T-helper 2 cell treated with Interferon-gamma antibody and Interleukin-4, amounts not matched to agents 5 μg/mL and 100 μg/mL, for 36 hours (primary cell): Measurements from ENCODE around the gene DCTN3.

Source experiments
- DNase-seq: peaks from one replicate; pipeline ENCODE4 v3.0.0; 2021; ENCODE audit warnings: low spot score
- H3K27ac Mint-ChIP-seq: one replicate; pipeline ENCODE4 v1.8.0; 2021; ENCODE audit warnings: mild to moderate bottlenecking, mixed read lengths
- H3K27me3 Mint-ChIP-seq: one replicate; pipeline ENCODE4 v1.8.0; 2021; ENCODE audit warnings: low read depth, mixed read lengths
- H3K36me3 Mint-ChIP-seq: one replicate; pipeline ENCODE4 v1.8.0; 2021; ENCODE audit warnings: low read depth, mixed read lengths
- H3K4me1 Mint-ChIP-seq: one replicate; pipeline ENCODE4 v1.8.0; 2021; ENCODE audit warnings: low read depth, mixed read lengths
- H3K4me3 Mint-ChIP-seq: one replicate; pipeline ENCODE4 v1.8.0; 2022; ENCODE audit warnings: mild to moderate bottlenecking, moderate library complexity, mixed read lengths
- H3K9me3 Mint-ChIP-seq: one replicate; pipeline ENCODE4 v1.8.0; 2021; ENCODE audit warnings: mixed read lengths

Gene DCTN3

DNA sequence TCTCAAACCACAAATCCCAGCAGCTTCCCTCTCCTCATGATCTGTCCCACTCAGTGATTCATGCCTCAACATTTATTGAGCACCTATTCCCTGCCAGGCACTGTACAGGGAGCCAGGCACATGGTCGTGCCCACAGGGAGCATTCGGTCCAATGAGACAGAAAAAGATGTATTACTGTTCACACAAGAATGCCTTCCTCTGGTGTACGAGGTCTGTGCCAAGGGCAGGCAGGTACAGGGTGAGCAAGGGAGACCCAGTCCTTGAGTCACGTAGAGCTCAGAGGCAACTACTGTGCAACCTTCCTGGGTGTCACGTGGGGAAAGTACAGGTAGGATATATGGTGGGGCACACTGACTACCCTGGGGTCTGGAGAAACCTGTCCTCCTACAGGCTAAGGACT, 35.3 kb downstream of the DCTN3 start:
- H3K27ac Mint-ChIP-seq = no peak overlapping the region
- peaks cover 79% of the 10 kb centered on the region for H3K27me3 Mint-ChIP-seq
- peaks cover 2% of the 10 kb centered on the region for H3K4me1 Mint-ChIP-seq
- H3K36me3 Mint-ChIP-seq = no peaks in the 10 kb centered on the region
- no peak overlapping the region for H3K4me3 Mint-ChIP-seq
- DNase-seq = no peak
- no peaks in the 10 kb centered on the region for H3K9me3 Mint-ChIP-seq

DNA sequence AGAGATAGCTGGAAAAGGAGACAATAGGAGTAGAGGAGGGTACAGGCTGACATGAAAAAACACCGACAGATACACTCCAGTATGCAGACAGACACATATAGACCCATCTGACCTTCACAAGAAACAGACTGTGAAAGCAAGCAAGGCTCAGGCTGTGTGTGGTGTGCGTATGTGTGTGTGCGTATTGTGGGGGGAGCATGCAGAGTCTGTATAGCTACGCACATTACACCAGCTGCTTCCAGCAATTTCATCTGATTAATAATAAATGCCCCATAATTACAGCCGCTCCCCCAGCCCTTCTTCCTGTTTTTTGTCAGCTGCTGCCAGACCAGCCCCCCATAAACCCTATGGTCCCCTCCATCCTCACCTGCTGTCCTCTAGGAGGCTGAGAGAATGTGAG, 37.5 kb downstream of the DCTN3 start:
- Mint-ChIP-seq H3K9me3 (no peaks in the 10 kb centered on the region), H3K4me1 (peaks cover 3% of the 10 kb centered on the region), H3K27me3 (peaks cover 78% of the 10 kb centered on the region), H3K36me3 (no peaks in the 10 kb centered on the region), H3K4me3 (no peak overlapping the region), H3K27ac (no peak overlapping the region)
- DNase-seq = no peak

DNA sequence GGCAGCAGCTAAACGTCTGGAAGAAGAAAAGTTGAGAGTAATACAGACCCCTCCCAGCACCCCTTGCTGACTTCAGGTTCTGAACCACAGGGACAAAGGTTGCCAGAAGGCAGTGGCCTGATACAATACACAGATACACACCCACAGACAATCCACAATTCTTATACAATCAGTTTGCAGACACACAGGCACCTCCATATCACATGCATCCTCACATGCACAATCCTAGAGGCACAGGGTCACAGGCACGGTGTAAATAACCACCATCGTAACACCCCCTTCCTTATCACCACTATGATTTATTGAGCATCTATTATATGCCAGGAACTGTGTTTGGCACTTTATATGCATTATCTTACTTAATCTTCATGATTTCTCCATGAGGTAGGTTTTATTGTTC, 39.0 kb downstream of the DCTN3 start:
- peaks cover 5% of the 10 kb centered on the region for H3K4me1 Mint-ChIP-seq
- H3K27me3 Mint-ChIP-seq = peaks cover 74% of the 10 kb centered on the region
- no peaks in the 10 kb centered on the region for H3K36me3 Mint-ChIP-seq
- H3K4me3 Mint-ChIP-seq = no peak overlapping the region
- H3K27ac Mint-ChIP-seq = no peak overlapping the region
- DNase-seq = no peak
- no peaks in the 10 kb centered on the region for H3K9me3 Mint-ChIP-seq

DNA sequence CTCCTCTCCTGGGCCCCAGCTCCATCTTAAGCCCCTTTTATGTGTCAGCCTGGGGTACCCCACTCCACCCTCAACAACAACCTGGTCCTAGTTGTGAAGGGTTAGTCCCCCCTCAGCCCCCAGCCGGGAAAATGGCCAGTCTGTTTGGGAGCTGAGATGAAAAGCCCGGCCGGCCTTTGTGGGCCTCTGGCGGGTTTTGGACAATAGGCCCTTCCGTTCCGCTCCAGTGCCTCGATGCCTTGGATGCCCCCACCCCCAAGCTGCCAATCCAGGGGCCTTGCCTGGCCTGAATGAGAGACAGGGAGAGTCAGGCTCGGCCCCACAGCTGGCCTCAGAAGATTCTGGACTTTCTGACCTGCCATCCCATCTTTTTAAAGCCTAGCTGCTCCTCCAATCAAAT, 39.9 kb downstream of the DCTN3 start:
- Mint-ChIP-seq H3K4me3 (no peak overlapping the region), H3K9me3 (no peaks in the 10 kb centered on the region), H3K27me3 (peaks cover 72% of the 10 kb centered on the region), H3K27ac (no peak overlapping the region), H3K4me1 (peaks cover 5% of the 10 kb centered on the region), H3K36me3 (no peaks in the 10 kb centered on the region)
- no peak for DNase-seq

DNA sequence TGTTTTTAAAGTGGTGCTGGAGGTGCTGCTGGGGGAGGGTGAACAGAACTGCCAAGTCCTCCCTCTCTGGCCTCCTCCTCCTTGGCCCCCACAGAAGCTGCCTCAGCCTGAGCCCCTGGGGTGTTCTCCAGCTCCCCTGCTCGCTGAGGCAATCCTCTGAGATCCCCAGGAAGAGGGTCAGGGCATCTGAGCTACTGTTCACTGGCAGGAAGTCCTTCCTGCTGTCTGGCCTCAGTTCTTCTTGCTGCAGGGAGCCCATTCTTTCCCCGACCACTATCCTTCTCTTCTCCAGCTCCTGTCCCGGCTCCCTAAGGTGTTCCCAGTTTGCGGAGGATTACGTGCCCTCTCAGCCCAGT, 40.5 kb downstream of the DCTN3 start:
- DNase-seq = no peak
- no peaks in the 10 kb centered on the region for H3K9me3 Mint-ChIP-seq
- H3K36me3 Mint-ChIP-seq = no peaks in the 10 kb centered on the region
- peaks cover 69% of the 10 kb centered on the region for H3K27me3 Mint-ChIP-seq
- peaks cover 5% of the 10 kb centered on the region for H3K4me1 Mint-ChIP-seq
- H3K27ac Mint-ChIP-seq = no peak overlapping the region
- H3K4me3 Mint-ChIP-seq = no peak overlapping the region

DNA sequence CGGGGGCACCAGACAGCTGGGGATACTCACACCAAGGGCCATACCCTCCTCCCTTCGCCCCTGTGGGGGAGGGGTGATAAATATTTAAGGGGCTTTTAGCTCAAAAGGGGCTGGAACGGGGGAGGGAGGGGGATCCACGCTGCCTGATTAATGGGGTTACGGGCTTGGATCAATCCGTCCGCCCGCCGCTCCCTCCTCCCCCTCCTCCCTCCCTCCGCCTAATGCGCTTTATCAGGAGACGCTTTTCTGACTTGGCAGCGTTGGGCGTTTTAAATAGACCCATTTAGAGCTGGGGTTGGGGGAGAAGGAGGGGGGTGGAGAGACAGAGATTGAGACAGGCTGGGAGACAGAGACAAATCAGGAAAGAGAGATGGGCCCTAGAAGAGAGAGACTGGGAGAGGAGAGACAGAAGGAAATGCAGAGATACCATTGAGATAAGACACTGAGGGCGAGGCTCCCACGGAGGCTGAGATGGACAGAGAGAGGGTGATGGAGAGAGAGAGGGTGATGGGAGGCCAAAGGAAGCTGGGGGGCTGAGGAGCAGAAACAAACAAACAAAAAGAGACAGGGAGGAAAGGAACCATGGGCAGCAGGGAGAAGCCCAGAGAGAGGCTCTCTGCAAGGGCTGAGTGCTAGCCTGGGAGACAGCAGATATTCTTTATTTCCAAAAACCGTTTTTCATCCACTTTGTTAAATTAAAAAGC, 41.0 kb downstream of the DCTN3 start:
- H3K9me3 Mint-ChIP-seq = no peaks in the 10 kb centered on the region
- peaks cover 5% of the 10 kb centered on the region for H3K4me1 Mint-ChIP-seq
- no peaks in the 10 kb centered on the region for H3K36me3 Mint-ChIP-seq
- peaks cover 67% of the 10 kb centered on the region for H3K27me3 Mint-ChIP-seq
- no peak overlapping the region for H3K4me3 Mint-ChIP-seq
- no peak overlapping the region for H3K27ac Mint-ChIP-seq
- DNase-seq = no peak

DNA sequence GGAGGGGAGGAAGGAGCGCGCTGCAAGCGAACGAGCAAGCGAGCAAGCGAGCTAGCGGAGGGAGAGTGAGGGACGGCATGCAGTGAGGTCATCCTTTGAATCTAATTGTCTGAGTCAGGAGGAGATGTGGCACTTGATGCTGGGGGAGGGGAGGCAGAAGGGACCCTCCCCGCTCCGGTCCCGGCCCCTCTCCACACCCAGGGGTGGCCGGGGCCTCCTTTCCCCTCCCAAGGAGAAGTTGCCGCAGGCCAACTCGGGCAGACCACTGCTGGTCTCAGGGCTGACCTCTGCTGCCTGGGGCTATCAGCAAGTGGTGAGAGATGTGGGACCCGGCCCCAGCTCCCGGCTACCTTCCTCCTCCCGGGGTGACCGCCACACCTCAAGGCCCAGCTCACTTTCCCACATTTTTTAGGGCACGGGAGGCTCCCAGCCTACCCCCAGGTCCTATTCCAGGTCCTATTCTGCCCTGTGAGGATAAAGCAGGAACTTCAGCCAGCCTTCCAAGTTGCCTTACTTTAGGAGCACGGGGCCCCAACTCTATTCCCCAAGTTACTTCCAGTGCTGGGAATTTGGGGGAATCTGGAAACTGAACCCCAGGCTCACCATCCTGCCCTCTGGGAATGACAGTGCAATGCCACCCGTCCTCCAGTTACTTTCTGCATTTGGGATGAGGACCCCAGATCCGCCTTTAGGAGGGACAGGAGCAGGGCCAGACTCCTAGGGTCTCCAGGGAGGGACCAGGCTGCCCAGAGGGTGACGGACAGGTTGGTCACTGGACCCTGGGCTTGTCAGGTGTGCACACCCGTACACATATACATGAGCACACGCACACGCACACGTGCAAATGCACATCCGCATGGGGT, 41.8 kb downstream of the DCTN3 start:
- Mint-ChIP-seq H3K27me3 (peaks cover 63% of the 10 kb centered on the region), H3K4me3 (no peak overlapping the region), H3K27ac (no peak overlapping the region), H3K9me3 (no peaks in the 10 kb centered on the region), H3K4me1 (peaks cover 5% of the 10 kb centered on the region), H3K36me3 (no peaks in the 10 kb centered on the region)
- no peak for DNase-seq

DNA sequence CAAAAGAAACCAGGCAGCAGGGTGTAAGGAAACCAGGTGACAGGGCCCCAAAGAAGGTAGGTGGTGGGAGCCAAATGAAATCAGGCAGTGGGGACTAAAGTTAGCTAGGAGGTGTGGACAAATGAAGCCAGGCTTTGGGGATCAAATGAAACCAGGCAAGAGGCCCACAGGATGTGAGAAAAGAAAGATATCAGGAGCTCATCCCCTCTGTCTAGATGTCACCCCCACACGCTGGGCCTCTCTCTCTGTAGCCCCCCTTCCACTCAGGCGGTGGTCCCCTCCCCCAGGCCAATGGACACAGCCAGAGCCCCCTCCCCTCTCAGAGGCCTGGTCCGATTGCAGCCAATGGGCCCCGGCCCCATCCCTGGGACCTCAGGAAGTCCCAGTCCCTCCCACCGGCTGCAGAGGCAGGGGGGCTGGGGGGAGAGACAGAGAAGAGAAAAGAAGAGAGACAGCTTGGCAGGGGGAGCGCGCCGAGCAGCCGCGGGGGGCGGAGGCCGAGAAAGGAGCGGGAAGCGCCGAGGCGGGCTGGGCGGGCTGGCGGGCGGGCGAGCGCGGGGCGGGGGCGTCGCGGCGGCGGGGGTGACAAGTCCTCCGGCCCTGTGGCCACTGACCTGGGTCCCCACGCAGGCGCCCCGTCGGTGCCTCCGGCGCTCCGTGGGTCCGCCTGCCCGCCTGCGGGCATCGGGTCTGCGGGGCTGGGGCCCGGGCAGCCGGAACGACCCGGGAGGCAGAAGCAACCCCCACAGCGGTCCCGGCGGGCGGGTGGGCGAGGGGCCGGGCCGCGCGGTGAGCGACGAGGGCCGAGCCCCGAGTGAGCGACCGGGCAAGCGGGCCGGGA, 42.7 kb downstream of the DCTN3 start:
- no peaks in the 10 kb centered on the region for H3K36me3 Mint-ChIP-seq
- peaks cover 57% of the 10 kb centered on the region for H3K27me3 Mint-ChIP-seq
- H3K27ac Mint-ChIP-seq = no peak overlapping the region

DNA sequence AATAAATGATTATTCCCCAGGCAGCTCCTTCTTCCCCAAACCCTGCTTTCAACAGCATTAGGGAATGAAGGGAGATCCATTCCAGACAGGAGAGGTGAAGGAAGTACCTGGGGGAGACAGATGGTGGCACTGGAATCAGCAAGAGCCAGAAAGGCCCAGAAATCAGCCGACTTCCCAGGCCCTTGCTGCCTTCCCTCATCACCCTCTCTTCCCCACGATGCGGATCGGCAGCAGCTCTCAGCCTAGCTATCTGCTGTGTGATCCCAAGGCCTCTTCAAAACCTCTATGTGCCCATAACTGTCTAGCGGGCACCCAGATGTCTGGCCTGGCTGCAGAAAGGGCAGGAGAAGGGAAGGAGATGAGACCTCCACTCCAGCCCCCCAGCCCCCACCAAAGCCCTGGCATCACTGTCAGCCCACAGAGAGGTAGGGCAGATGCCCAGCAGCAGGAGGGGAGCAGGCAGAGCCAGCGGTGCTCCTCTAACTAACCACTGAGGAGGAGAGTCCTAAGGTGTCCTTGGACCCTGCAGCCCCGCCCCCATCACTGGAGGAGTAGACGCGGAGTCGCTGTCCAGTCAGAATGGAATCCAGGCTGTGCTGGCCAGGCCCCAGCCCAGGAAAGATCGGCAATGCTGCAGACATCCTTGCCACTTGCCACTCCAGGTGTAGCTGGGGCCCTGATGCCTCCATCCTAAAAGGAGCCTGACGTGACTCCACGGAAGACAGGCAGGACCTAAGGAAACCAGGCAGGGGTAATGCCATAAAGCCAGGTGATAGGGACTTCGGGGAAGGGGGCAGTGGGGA, 43.5 kb downstream of the DCTN3 start:
- Mint-ChIP-seq H3K9me3 (no peaks in the 10 kb centered on the region), H3K27ac (no peak overlapping the region), H3K36me3 (no peaks in the 10 kb centered on the region), H3K4me1 (peaks cover 5% of the 10 kb centered on the region), H3K4me3 (peak overlapping the region; percentile 3), H3K27me3 (peaks cover 52% of the 10 kb centered on the region)
- no peak for DNase-seq

More for the DNA sequence above, 42.7 kb downstream of the DCTN3 start:
- DNase-seq = no peak
- H3K4me1 Mint-ChIP-seq = peaks cover 5% of the 10 kb centered on the region
- H3K4me3 Mint-ChIP-seq = peak overlapping the region; percentile 3
- H3K9me3 Mint-ChIP-seq = no peaks in the 10 kb centered on the region

DNA sequence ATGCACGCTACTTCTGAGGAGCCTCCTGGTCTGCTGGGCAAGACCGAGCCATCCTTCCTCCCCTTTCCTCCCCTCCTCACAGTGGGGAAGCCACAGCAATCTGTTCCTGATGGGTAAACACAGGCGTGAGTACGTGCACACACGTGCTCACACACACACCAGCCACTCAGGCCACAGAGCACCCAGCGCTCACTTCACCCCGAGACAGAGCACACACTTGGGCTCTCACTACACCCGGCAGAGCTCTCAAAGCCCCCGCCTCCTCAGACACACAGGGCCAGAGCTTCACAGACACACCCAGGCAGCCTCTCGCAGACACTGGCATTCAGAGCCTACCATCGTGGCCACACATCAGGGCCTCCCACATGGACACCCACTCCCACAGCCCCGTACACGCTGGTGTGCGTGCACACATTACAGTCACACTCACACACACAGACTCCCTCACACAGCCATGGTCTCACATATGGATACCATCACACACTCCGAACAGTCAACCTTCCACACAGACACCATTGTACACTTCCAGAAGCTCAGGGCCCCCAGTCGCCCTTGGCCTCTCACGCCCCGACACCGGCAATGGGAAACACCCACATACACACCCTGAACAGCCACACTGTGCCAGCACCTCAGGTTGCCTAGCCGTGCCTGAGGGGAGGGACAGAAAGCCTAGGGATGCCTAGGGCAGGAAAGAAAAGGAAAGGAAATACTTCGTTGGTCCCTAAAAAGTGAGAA, 44.3 kb downstream of the DCTN3 start:
- peaks cover 5% of the 10 kb centered on the region for H3K4me1 Mint-ChIP-seq
- H3K4me3 Mint-ChIP-seq = no peak overlapping the region
- H3K9me3 Mint-ChIP-seq = no peaks in the 10 kb centered on the region
- DNase-seq = no peak
- H3K27ac Mint-ChIP-seq = no peak overlapping the region
- H3K36me3 Mint-ChIP-seq = no peaks in the 10 kb centered on the region
- H3K27me3 Mint-ChIP-seq = peaks cover 48% of the 10 kb centered on the region

DNA sequence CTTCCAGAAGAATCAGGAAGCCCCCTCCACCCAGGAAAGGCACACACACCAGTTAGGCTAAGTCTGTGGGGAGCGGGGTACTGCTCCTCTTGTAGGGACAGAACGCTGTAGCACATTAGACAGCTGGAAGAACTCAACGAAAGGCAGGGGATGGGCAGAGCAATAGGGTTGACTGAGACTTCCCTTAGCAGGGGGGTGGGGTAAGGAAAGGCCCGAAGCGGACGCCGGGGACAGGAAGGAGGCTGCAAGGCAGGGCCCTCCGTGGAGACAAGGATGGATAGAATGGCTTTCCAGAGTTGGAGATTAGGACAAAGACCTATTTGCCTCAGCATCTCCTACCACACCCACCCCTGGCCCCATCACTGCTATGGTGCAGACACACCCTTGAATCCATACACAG, 45.1 kb downstream of the DCTN3 start:
- Mint-ChIP-seq H3K36me3 (no peaks in the 10 kb centered on the region), H3K4me3 (no peak overlapping the region), H3K9me3 (no peaks in the 10 kb centered on the region), H3K4me1 (peaks cover 5% of the 10 kb centered on the region), H3K27me3 (peaks cover 40% of the 10 kb centered on the region), H3K27ac (no peak overlapping the region)
- DNase-seq = no peak

DNA sequence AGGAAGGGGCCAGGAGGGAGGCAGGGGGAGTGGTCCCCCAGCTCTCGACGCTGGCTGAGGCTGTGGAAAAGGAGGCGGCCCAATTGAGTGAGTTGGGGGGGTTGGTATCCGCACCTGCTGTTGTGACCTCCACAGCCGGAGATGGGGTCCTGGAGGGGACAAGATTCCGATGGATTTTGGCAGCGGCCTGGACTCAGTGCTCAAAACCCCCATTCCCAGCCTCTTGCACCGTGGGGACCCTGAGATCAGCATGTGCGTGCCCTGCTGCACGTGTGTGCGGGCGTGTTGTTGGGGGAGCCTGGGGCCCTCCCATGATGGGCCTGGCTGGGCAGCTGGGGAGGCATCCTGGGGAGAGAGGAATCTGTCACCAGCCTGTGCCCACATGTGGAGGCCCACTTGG, 45.7 kb downstream of the DCTN3 start:
- no peaks in the 10 kb centered on the region for H3K36me3 Mint-ChIP-seq
- H3K27me3 Mint-ChIP-seq = peaks cover 39% of the 10 kb centered on the region
- no peaks in the 10 kb centered on the region for H3K9me3 Mint-ChIP-seq
- no peak overlapping the region for H3K4me3 Mint-ChIP-seq
- no peak for DNase-seq
- peaks cover 5% of the 10 kb centered on the region for H3K4me1 Mint-ChIP-seq
- no peak overlapping the region for H3K27ac Mint-ChIP-seq
